Suprapubic skin (tissue), 4 donors: ENCODE results near the gene ERBB4. TPM values are rescaled to one million over a fixed set of nuclear protein-coding genes. Genes with fewer than 3 reads are reported as not detected.

ENCODE experiments used
- DNase-seq, 2 donors: peaks; one replicate each; pipeline ENCODE4 v3.0.0-alpha.2; 2019; ENCODE audit warnings: low spot score in 2 of 2
- H3K27ac ChIP-seq: fragments of 200-600 bp; sonication (generic); one replicate; pipeline ENCODE4 v1.5.1; 2019
- H3K27me3 ChIP-seq: fragments of 200-600 bp; sonication (generic); one replicate; pipeline ENCODE4 v1.5.1; 2019
- H3K36me3 ChIP-seq: fragments of 200-600 bp; sonication (generic); one replicate; pipeline ENCODE4 v1.5.1; 2019
- H3K4me1 ChIP-seq: fragments of 200-600 bp; sonication (generic); one replicate; pipeline ENCODE4 v1.5.1; 2019
- H3K4me3 ChIP-seq: fragments of 200-600 bp; sonication (generic); one replicate; pipeline ENCODE4 v1.5.1; 2019; ENCODE audit warnings: mild to moderate bottlenecking
- H3K9me3 ChIP-seq: fragments of 200-600 bp; sonication (generic); one replicate; pipeline ENCODE4 v1.5.1; 2019
- CTCF ChIP-seq, 2 donors: fragments of 200-600 bp in 1 of 2; fragments of 450-650 bp in 1 of 2; sonication (generic) in 1 of 2; IDR thresholded peaks; one replicate each; pipeline ENCODE4 v1.5.1; 2016 to 2019; ENCODE audit warnings: antibody characterized with exemption in 2 of 2, mild to moderate bottlenecking in 1 of 2, moderate library complexity in 1 of 2
- EP300 ChIP-seq: sonication (generic); formaldehyde crosslinking; IDR thresholded peaks from one replicate; pipeline ENCODE4 v1.6.1; 2017; ENCODE audit warnings: antibody characterized with exemption
- POLR2A ChIP-seq, 2 donors: fragments of 450-650 bp; IDR thresholded peaks; one replicate each; pipeline ENCODE4 v1.6.1; 2017; ENCODE audit warnings: antibody characterized with exemption in 2 of 2, mild to moderate bottlenecking in 2 of 2, moderate library complexity in 2 of 2
- POLR2AphosphoS5 ChIP-seq, 3 donors: sonication (generic); formaldehyde crosslinking; IDR thresholded peaks; one replicate each; pipeline ENCODE4 v1.6.1; 2017; ENCODE audit warnings: antibody characterized with exemption in 3 of 3
- WGBS: methylation state at CpG from one replicate; pipeline ENCODE4 v1.1.5; 2018; 5-methylcytosine and 5-hydroxymethylcytosine counted together
- total RNA-seq, 4 donors: library from RNA; depleted of rRNA; stranded (reverse); fragments of >200 nt; gene quantifications; one replicate each; pipeline ENCODE4 v1.1.0, GENCODE V29; 2016

The ERBB4 gene
- total RNA-seq, 4 donors from 2014 or later: 0.95 to 6.4 (median 1.5) TPM

- no peaks in the 10 kb centered on the region for H3K36me3 ChIP-seq
- H3K27me3 ChIP-seq: no peaks in the 10 kb centered on the region
- no peak overlapping the region for H3K27ac ChIP-seq
- H3K4me3 ChIP-seq: no peak overlapping the region
- no peak for DNase-seq
- H3K4me1 ChIP-seq: no peaks in the 10 kb centered on the region
- TF ChIP-seq POLR2A (IDR thresholded peaks at IDR 0.05) (no peak), POLR2AphosphoS5 (IDR thresholded peaks at IDR 0.05) (no peak), CTCF (IDR thresholded peaks at IDR 0.05) (no peak), EP300 (no peak)
- no peaks in the 10 kb centered on the region for H3K9me3 ChIP-seq
- WGBS: 61% methylated on average over 3 of the region's 3 CpGs
These were observed 358.1 kb downstream of the ERBB4 start for GRCh38 chr2:212180408-212181083.

GRCh38 chr2:212177724-212178123 lies 360.9 kb downstream of the ERBB4 start:
- 77% methylated on average over 2 of the region's 2 CpGs for WGBS
- H3K9me3 ChIP-seq: no peaks in the 10 kb centered on the region
- no peak overlapping the region for H3K27ac ChIP-seq
- no peaks in the 10 kb centered on the region for H3K27me3 ChIP-seq
- TF ChIP-seq CTCF (IDR thresholded peaks at IDR 0.05): no peak
- no peak for TF ChIP-seq POLR2AphosphoS5 (IDR thresholded peaks at IDR 0.05)
- TF ChIP-seq EP300: no peak
- TF ChIP-seq POLR2A (IDR thresholded peaks at IDR 0.05): no peak
- no peaks in the 10 kb centered on the region for H3K4me1 ChIP-seq
- no peak for DNase-seq
- H3K36me3 ChIP-seq: no peaks in the 10 kb centered on the region
- no peak overlapping the region for H3K4me3 ChIP-seq

GRCh38 chr2:212176151-212176550 lies 362.5 kb downstream of the ERBB4 start:
- 83% methylated on average over 1 of the region's 1 CpG for WGBS
- TF ChIP-seq POLR2AphosphoS5 (IDR thresholded peaks at IDR 0.05) (no peak), CTCF (IDR thresholded peaks at IDR 0.05) (no peak), POLR2A (IDR thresholded peaks at IDR 0.05) (no peak), EP300 (no peak)
- H3K4me1 ChIP-seq: no peaks in the 10 kb centered on the region

GRCh38 chr2:212173756-212174510 lies 364.7 kb downstream of the ERBB4 start:
- no peak overlapping the region for H3K27ac ChIP-seq
- WGBS: 18% methylated on average over 3 of the region's 3 CpGs
- H3K27me3 ChIP-seq: no peaks in the 10 kb centered on the region
- H3K4me3 ChIP-seq: no peak overlapping the region
- DNase-seq: no peak
- H3K9me3 ChIP-seq: no peaks in the 10 kb centered on the region
- no peaks in the 10 kb centered on the region for H3K36me3 ChIP-seq
- no peaks in the 10 kb centered on the region for H3K4me1 ChIP-seq
- TF ChIP-seq POLR2A (IDR thresholded peaks at IDR 0.05) (no peak), CTCF (IDR thresholded peaks at IDR 0.05) (no peak), EP300 (no peak), POLR2AphosphoS5 (IDR thresholded peaks at IDR 0.05) (no peak)

More at GRCh38 chr2:212176151-212176550, 362.5 kb downstream of the ERBB4 start:
- Histone ChIP-seq H3K36me3 (no peaks in the 10 kb centered on the region), H3K9me3 (no peaks in the 10 kb centered on the region), H3K4me3 (no peak overlapping the region), H3K27ac (no peak overlapping the region), H3K27me3 (no peaks in the 10 kb centered on the region)
- DNase-seq: no peak

GRCh38 chr2:212173331-212173730 lies 365.3 kb downstream of the ERBB4 start:
- WGBS: 38% methylated on average over 1 of the region's 1 CpG
- TF ChIP-seq EP300: no peak
- no peak for TF ChIP-seq POLR2AphosphoS5 (IDR thresholded peaks at IDR 0.05)
- no peak for TF ChIP-seq CTCF (IDR thresholded peaks at IDR 0.05)
- TF ChIP-seq POLR2A (IDR thresholded peaks at IDR 0.05): no peak
- H3K36me3 ChIP-seq: no peaks in the 10 kb centered on the region
- no peaks in the 10 kb centered on the region for H3K9me3 ChIP-seq
- no peak for DNase-seq
- H3K4me3 ChIP-seq: no peak overlapping the region
- H3K27ac ChIP-seq: no peak overlapping the region
- H3K4me1 ChIP-seq: no peaks in the 10 kb centered on the region
- no peaks in the 10 kb centered on the region for H3K27me3 ChIP-seq
